ENCODE data around the gene ZDHHC20.

DNA sequence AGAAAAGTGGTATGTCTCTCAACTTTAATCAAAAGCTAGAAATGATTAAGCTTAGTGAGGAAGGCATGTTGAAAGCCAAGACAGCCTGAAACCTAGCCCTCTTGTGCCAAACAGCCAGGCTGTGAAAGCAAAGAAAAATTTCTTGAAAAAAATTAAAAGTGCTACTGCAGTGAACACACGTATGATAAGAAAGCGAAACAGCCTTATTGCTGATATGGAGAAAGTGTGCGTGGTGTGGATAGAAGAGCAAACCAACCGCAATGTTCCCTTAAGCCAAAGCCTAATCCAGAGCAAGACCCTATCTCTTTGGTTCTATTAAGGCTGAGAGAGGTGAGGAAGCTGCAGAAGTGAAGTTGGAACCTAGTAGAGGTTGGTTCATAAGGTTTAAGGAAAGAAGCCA, 96.4 kb downstream of the ZDHHC20 start:
- TF ChIP-seq, protein P1, sequence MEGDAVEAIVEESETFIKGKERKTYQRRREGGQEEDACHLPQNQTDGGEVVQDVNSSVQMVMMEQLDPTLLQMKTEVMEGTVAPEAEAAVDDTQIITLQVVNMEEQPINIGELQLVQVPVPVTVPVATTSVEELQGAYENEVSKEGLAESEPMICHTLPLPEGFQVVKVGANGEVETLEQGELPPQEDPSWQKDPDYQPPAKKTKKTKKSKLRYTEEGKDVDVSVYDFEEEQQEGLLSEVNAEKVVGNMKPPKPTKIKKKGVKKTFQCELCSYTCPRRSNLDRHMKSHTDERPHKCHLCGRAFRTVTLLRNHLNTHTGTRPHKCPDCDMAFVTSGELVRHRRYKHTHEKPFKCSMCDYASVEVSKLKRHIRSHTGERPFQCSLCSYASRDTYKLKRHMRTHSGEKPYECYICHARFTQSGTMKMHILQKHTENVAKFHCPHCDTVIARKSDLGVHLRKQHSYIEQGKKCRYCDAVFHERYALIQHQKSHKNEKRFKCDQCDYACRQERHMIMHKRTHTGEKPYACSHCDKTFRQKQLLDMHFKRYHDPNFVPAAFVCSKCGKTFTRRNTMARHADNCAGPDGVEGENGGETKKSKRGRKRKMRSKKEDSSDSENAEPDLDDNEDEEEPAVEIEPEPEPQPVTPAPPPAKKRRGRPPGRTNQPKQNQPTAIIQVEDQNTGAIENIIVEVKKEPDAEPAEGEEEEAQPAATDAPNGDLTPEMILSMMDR (IDR thresholded peaks at IDR 0.05), result no peak
- TF ChIP-seq POLR2A (IDR thresholded peaks at IDR 0.05), result no peak

Measured in uterus (tissue), 2 donors.